ENCODE data around the gene PARS2. TPM values are rescaled to one million over a fixed set of nuclear protein-coding genes. Genes with fewer than 3 reads are reported as not detected.
A peak's percentile ranks its signal among the peaks of the same experiment; 100 is the strongest.

Gene PARS2
- total RNA-seq, 2 experiments from 2014 or later, result not detected

- no peaks in the 10 kb centered on the region for H3K27me3 ChIP-seq (ENCODE audit: control insufficient read depth in 1 of 2, insufficient read depth in 2 of 2, low read length in 2 of 2)
- no peaks in the 10 kb centered on the region for H3K9me3 ChIP-seq (ENCODE audit: control insufficient read depth in 1 of 2, insufficient read depth in 1 of 2, low read length in 2 of 2)
- H3K4me3 Mint-ChIP-seq, result no peak overlapping the region
- H3K4me1 ChIP-seq (ENCODE audit: insufficient read depth, low read length), result peaks cover 7% of the 10 kb centered on the region
- peak in 1 of 14 experiments; percentile 25 for DNase-seq
- no peak overlapping the region for H3K27ac Mint-ChIP-seq
- intact Hi-C loops (cut with DNase I, micrococcal nuclease), result loop anchor here in 1 of 2 experiments (5.0 to 10.0 kb wide), 2 partner anchors 951 to 1328 kb away; no protein-coding TSS in a partner anchor
- no peaks in the 10 kb centered on the region for H3K9me3 Mint-ChIP-seq
- no peak for TF ChIP-seq CTCF (IDR thresholded peaks at IDR 0.05)
- H3K36me3 ChIP-seq (ENCODE audit: insufficient read depth, low read length), result no peaks in the 10 kb centered on the region
- no peak overlapping the region for H3K4me3 ChIP-seq (ENCODE audit: low read length)
- peaks cover 3% of the 10 kb centered on the region for H3K4me1 Mint-ChIP-seq (ENCODE audit: low read depth)
- POLR2A ChIA-PET, result no interaction called here
- no peaks in the 10 kb centered on the region for H3K27me3 Mint-ChIP-seq
- H3K36me3 Mint-ChIP-seq (ENCODE audit: low read depth), result no peaks in the 10 kb centered on the region
- no peak for ATAC-seq (ENCODE audit: poor library complexity)
- no peak overlapping the region for H3K27ac ChIP-seq (ENCODE audit: low read depth in 1 of 2, low read length in 2 of 2)
- CTCF ChIA-PET, result no interaction called here
These were observed 48.6 kb upstream of the PARS2 start for GRCh38 chr1:54812801-54813484.

GRCh38 chr1:54811739-54812655, 47.7 kb upstream of the PARS2 start:
- no peak for ATAC-seq (ENCODE audit: poor library complexity)
- ChIA-PET CTCF (no interaction called here), POLR2A (no interaction called here)
- Histone ChIP-seq H3K27me3 (ENCODE audit: control insufficient read depth in 1 of 2, insufficient read depth in 2 of 2, low read length in 2 of 2) (no peaks in the 10 kb centered on the region), H3K9me3 (ENCODE audit: control insufficient read depth in 1 of 2, insufficient read depth in 1 of 2, low read length in 2 of 2) (no peaks in the 10 kb centered on the region), H3K27ac (ENCODE audit: low read depth in 1 of 2, low read length in 2 of 2) (no peak overlapping the region), H3K36me3 (ENCODE audit: insufficient read depth, low read length) (no peaks in the 10 kb centered on the region), H3K4me3 (ENCODE audit: low read length) (no peak overlapping the region), H3K4me1 (ENCODE audit: insufficient read depth, low read length) (peaks cover 17% of the 10 kb centered on the region)
- no peaks in the 10 kb centered on the region for H3K27me3 Mint-ChIP-seq
- DNase-seq, result no peak
- H3K9me3 Mint-ChIP-seq, result no peaks in the 10 kb centered on the region
- H3K27ac Mint-ChIP-seq, result no peak overlapping the region
- H3K36me3 Mint-ChIP-seq (ENCODE audit: low read depth), result no peaks in the 10 kb centered on the region
- intact Hi-C loops (cut with DNase I, micrococcal nuclease), result loop anchor here in 1 of 2 experiments (2.0 to 10.0 kb wide), 3 partner anchors 313 to 1327 kb away; no protein-coding TSS in a partner anchor
- no peaks in the 10 kb centered on the region for H3K4me1 Mint-ChIP-seq (ENCODE audit: low read depth)
- no peak overlapping the region for H3K4me3 Mint-ChIP-seq
- no peak for TF ChIP-seq CTCF (IDR thresholded peaks at IDR 0.05)

- Histone ChIP-seq H3K9me3 (ENCODE audit: control insufficient read depth in 1 of 2, insufficient read depth in 1 of 2, low read length in 2 of 2) (no peaks in the 10 kb centered on the region), H3K4me3 (ENCODE audit: low read length) (no peak overlapping the region), H3K36me3 (ENCODE audit: insufficient read depth, low read length) (no peaks in the 10 kb centered on the region), H3K27ac (ENCODE audit: low read depth in 1 of 2, low read length in 2 of 2) (no peak overlapping the region), H3K4me1 (ENCODE audit: insufficient read depth, low read length) (peaks cover 19% of the 10 kb centered on the region), H3K27me3 (ENCODE audit: control insufficient read depth in 1 of 2, insufficient read depth in 2 of 2, low read length in 2 of 2) (no peaks in the 10 kb centered on the region)
- DNase-seq (no peak), ATAC-seq (ENCODE audit: poor library complexity) (no peak)
- no peak for TF ChIP-seq CTCF (IDR thresholded peaks at IDR 0.05)
- intact Hi-C loops (cut with DNase I, micrococcal nuclease), result loop anchor here in 1 of 2 experiments (2.0 to 10.0 kb wide), 3 partner anchors 312 to 1326 kb away; no protein-coding TSS in a partner anchor
- H3K27ac Mint-ChIP-seq, result no peak overlapping the region
- H3K36me3 Mint-ChIP-seq (ENCODE audit: low read depth), result no peaks in the 10 kb centered on the region
- H3K4me3 Mint-ChIP-seq, result no peak overlapping the region
- no peaks in the 10 kb centered on the region for H3K27me3 Mint-ChIP-seq
- ChIA-PET POLR2A (no interaction called here), CTCF (no interaction called here)
- no peaks in the 10 kb centered on the region for H3K9me3 Mint-ChIP-seq
- H3K4me1 Mint-ChIP-seq (ENCODE audit: low read depth), result no peaks in the 10 kb centered on the region
These were observed 46.7 kb upstream of the PARS2 start for GRCh38 chr1:54811066-54811465.

Measured in CD4-positive, alpha-beta T cell (primary cell).